Caco-2 (cell line): Measurements from ENCODE around the gene CLEC4M. TPM values are rescaled to one million over a fixed set of nuclear protein-coding genes. Genes with fewer than 3 reads are reported as not detected.

ENCODE experiments used
- BruUV-seq: library from RNA; stranded (reverse); fragments of 400-500 nt; replicated peaks from 2 replicates; lab custom pipeline; 2021; lab: Mats Ljungman, UMichigan
- CTCF ChIA-PET: fragments of 300-600 bp; sonication (Branson Sonifier 250); formaldehyde crosslinking; loops from one replicate; lab custom pipeline; 2022; ENCODE audit warnings: antibody characterized with exemption; lab: Charles Lee
- POLR2A ChIA-PET: fragments of 300-600 bp; sonication (Branson Sonifier 250); formaldehyde crosslinking; loops from one replicate; lab custom pipeline; 2022; ENCODE audit warnings: antibody characterized with exemption; lab: Charles Lee
- DNase-seq, 2 experiments: peaks; one replicate each; pipeline versions ENCODE4 v3.0.0 to v3.0.0-alpha.2; 2020 to 2022
- H3K27me3 ChIP-seq: replicated peaks from 2 replicates; pipeline ENCODE4 v1.6.0; 2011; ENCODE audit warnings: low read length; ENCODE audit not compliant: control insufficient read depth, insufficient read depth
- H3K36me3 ChIP-seq: 2 replicates; pipeline ENCODE4 v1.5.1; 2011; ENCODE audit warnings: low read length; ENCODE audit not compliant: control insufficient read depth, insufficient read depth
- H3K4me1 ChIP-seq: fragments of 250-450 bp; sonication (Bioruptor Pico); 2 replicates; pipeline ENCODE4 v1.5.1; 2020; ENCODE audit warnings: mild to moderate bottlenecking
- H3K4me3 ChIP-seq: 2 replicates; pipeline ENCODE4 v1.5.1; 2011; ENCODE audit warnings: low read depth, mild to moderate bottlenecking, control low read depth, low read length
- H3K9me3 ChIP-seq: fragments of 250-450 bp; sonication (Bioruptor Pico); 2 replicates; pipeline ENCODE4 v1.5.1; 2020; ENCODE audit warnings: mild to moderate bottlenecking, moderate library complexity
- H3K27ac Mint-ChIP-seq: one replicate; pipeline ENCODE4 v1.8.0; 2022; ENCODE audit warnings: mixed read lengths; ENCODE audit not compliant: unreplicated experiment
- H3K27me3 Mint-ChIP-seq: one replicate; pipeline ENCODE4 v1.8.0; 2022; ENCODE audit warnings: mixed read lengths; ENCODE audit not compliant: insufficient read depth, unreplicated experiment
- H3K36me3 Mint-ChIP-seq: one replicate; pipeline ENCODE4 v1.8.0; 2022; ENCODE audit warnings: mild to moderate bottlenecking, mixed read lengths; ENCODE audit not compliant: insufficient read depth, unreplicated experiment
- H3K4me1 Mint-ChIP-seq: one replicate; pipeline ENCODE4 v1.8.0; 2022; ENCODE audit warnings: low read depth, mixed read lengths; ENCODE audit not compliant: unreplicated experiment
- H3K4me3 Mint-ChIP-seq: one replicate; pipeline ENCODE4 v1.8.0; 2022; ENCODE audit warnings: mild to moderate bottlenecking, moderate library complexity, mixed read lengths; ENCODE audit not compliant: unreplicated experiment
- H3K9me3 Mint-ChIP-seq: one replicate; pipeline ENCODE4 v1.8.0; 2022; ENCODE audit warnings: mixed read lengths; ENCODE audit not compliant: unreplicated experiment
- intact Hi-C: fragments of 100-400 bp; cut with micrococcal nuclease; formaldehyde crosslinking; loops from one replicate; pipeline ENCODE4 v1.10.0; 2022; ENCODE audit not compliant: unreplicated experiment
- total RNA-seq: library from RNA; stranded (reverse); gene quantifications from 2 replicates; pipeline ENCODE4 v1.2.3, GENCODE V29; 2022
- TF ChIP-seq, protein P1 (sequence below), 2 experiments: fragments of 200-600 bp in 1 of 2; IDR thresholded peaks; 1 replicate in 1 of 2; 2 replicates in 1 of 2; pipeline versions ENCODE4 v1.5.1 to v1.8.0; 2011 to 2022; ENCODE audit warnings: antibody characterized with exemption in 1 of 2, control low read depth in 1 of 2, inconsistent platforms in 1 of 2, low read depth in 1 of 2, low read length in 1 of 2, mild to moderate bottlenecking in 1 of 2, moderate library complexity in 1 of 2; ENCODE audit not compliant: insufficient read depth in 1 of 2, severe bottlenecking in 1 of 2, unreplicated experiment in 1 of 2

Gene CLEC4M
- total RNA-seq, 1 experiment from 2014 or later = not detected

- POLR2A ChIA-PET = no interaction called here
- no peaks in the 10 kb centered on the region for H3K36me3 Mint-ChIP-seq
- H3K4me1 ChIP-seq = no peaks in the 10 kb centered on the region
- CTCF ChIA-PET = no interaction called here
- H3K27ac Mint-ChIP-seq = no peak within 1 kb of the TSS
- H3K9me3 ChIP-seq = no peaks in the 10 kb centered on the region
- BruUV-seq = no TSS peak
- intact Hi-C loops = no loop called here
- no peak for DNase-seq
- no peaks in the 10 kb centered on the region for H3K27me3 ChIP-seq
- peaks cover 7% of the 10 kb centered on the region for H3K9me3 Mint-ChIP-seq
- H3K36me3 ChIP-seq = no peaks in the 10 kb centered on the region
- TF ChIP-seq, protein P1, sequence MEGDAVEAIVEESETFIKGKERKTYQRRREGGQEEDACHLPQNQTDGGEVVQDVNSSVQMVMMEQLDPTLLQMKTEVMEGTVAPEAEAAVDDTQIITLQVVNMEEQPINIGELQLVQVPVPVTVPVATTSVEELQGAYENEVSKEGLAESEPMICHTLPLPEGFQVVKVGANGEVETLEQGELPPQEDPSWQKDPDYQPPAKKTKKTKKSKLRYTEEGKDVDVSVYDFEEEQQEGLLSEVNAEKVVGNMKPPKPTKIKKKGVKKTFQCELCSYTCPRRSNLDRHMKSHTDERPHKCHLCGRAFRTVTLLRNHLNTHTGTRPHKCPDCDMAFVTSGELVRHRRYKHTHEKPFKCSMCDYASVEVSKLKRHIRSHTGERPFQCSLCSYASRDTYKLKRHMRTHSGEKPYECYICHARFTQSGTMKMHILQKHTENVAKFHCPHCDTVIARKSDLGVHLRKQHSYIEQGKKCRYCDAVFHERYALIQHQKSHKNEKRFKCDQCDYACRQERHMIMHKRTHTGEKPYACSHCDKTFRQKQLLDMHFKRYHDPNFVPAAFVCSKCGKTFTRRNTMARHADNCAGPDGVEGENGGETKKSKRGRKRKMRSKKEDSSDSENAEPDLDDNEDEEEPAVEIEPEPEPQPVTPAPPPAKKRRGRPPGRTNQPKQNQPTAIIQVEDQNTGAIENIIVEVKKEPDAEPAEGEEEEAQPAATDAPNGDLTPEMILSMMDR (IDR thresholded peaks at IDR 0.05; ENCODE audit: insufficient read depth in 1 of 2, low read depth in 1 of 2, low read length in 1 of 2, severe bottlenecking in 1 of 2, unreplicated experiment in 1 of 2) = no peak
- peaks cover 12% of the 10 kb centered on the region for H3K4me1 Mint-ChIP-seq
- no peak within 1 kb of the TSS for H3K4me3 Mint-ChIP-seq
- no peak within 1 kb of the TSS for H3K4me3 ChIP-seq
- H3K27me3 Mint-ChIP-seq = peaks cover 30% of the 10 kb centered on the region
Observed at GRCh38 chr19:7732045-7732444, 31.0 kb upstream of the CLEC4M start, which contains the start of gene CLEC4G. Gene CLEC4G (minus strand): TSS chr19:7732110. CDS start chr19:7732102, 8 bp downstream.

GRCh38 chr19:7733376-7733775 is 29.7 kb upstream of the CLEC4M start:
- peaks cover 12% of the 10 kb centered on the region for H3K4me1 Mint-ChIP-seq
- no peak for DNase-seq
- BruUV-seq = no TSS peak
- H3K27me3 Mint-ChIP-seq = peaks cover 22% of the 10 kb centered on the region
- intact Hi-C loops = no loop called here
- H3K4me3 ChIP-seq = no peak overlapping the region
- H3K36me3 ChIP-seq = no peaks in the 10 kb centered on the region
- ChIA-PET CTCF (no interaction called here), POLR2A (no interaction called here)
- TF ChIP-seq, protein P1 (IDR thresholded peaks at IDR 0.05; ENCODE audit: insufficient read depth in 1 of 2, low read depth in 1 of 2, low read length in 1 of 2, severe bottlenecking in 1 of 2, unreplicated experiment in 1 of 2) = no peak
- H3K9me3 Mint-ChIP-seq = no peaks in the 10 kb centered on the region
- no peaks in the 10 kb centered on the region for H3K4me1 ChIP-seq
- no peak overlapping the region for H3K27ac Mint-ChIP-seq
- H3K36me3 Mint-ChIP-seq = no peaks in the 10 kb centered on the region
- H3K4me3 Mint-ChIP-seq = no peak overlapping the region
- H3K27me3 ChIP-seq = no peaks in the 10 kb centered on the region
- no peaks in the 10 kb centered on the region for H3K9me3 ChIP-seq

- no TSS peak for BruUV-seq
- TF ChIP-seq, protein P1 (IDR thresholded peaks at IDR 0.05; ENCODE audit: insufficient read depth in 1 of 2, low read depth in 1 of 2, low read length in 1 of 2, severe bottlenecking in 1 of 2, unreplicated experiment in 1 of 2) = no peak
- intact Hi-C loops = no loop called here
- DNase-seq = no peak
- H3K9me3 Mint-ChIP-seq = no peaks in the 10 kb centered on the region
- Histone ChIP-seq H3K4me1 (no peaks in the 10 kb centered on the region), H3K9me3 (no peaks in the 10 kb centered on the region), H3K4me3 (no peak overlapping the region), H3K27me3 (no peaks in the 10 kb centered on the region), H3K36me3 (no peaks in the 10 kb centered on the region)
- no peak overlapping the region for H3K27ac Mint-ChIP-seq
- no peaks in the 10 kb centered on the region for H3K36me3 Mint-ChIP-seq
- H3K27me3 Mint-ChIP-seq = peaks cover 16% of the 10 kb centered on the region
- peaks cover 6% of the 10 kb centered on the region for H3K4me1 Mint-ChIP-seq
- no peak overlapping the region for H3K4me3 Mint-ChIP-seq
- ChIA-PET POLR2A (no interaction called here), CTCF (no interaction called here)
Observed at GRCh38 chr19:7734220-7735203, 28.5 kb upstream of the CLEC4M start.
